OCI-LY7 (cell line): ENCODE results near the gene PHACTR1. TPM values are rescaled to one million over a fixed set of nuclear protein-coding genes. Genes with fewer than 3 reads are reported as not detected.

ENCODE experiments used
- BruUV-seq: library from RNA; stranded (reverse); fragments of 400-500 nt; replicated peaks from 2 replicates; lab custom pipeline; 2021; lab: Mats Ljungman, UMichigan
- CTCF ChIA-PET: fragments of 300-600 bp; sonication (Branson Sonifier 250); formaldehyde crosslinking; loops from one replicate; lab custom pipeline; 2022; ENCODE audit warnings: antibody characterized with exemption; ENCODE audit not compliant: unreplicated experiment; lab: Charles Lee
- POLR2A ChIA-PET: fragments of 300-600 bp; sonication (Branson Sonifier 250); formaldehyde crosslinking; loops from one replicate; lab custom pipeline; 2022; ENCODE audit warnings: antibody characterized with exemption; lab: Charles Lee
- DNase-seq: peaks from one replicate; pipeline ENCODE4 v3.0.0-alpha.2; 2015; ENCODE audit warnings: low spot score
- H2AFZ ChIP-seq: fragments of 200-600 bp; sonication (generic), shearing (Covaris generic); 2 replicates; pipeline ENCODE4 v1.6.1; 2014; ENCODE audit warnings: mild to moderate bottlenecking, antibody characterized with exemption, low read length, moderate library complexity
- H3K27ac ChIP-seq: fragments of 200-600 bp; sonication (generic); 2 replicates; pipeline ENCODE4 v1.5.1; 2014; ENCODE audit warnings: mixed run types, low read depth, mild to moderate bottlenecking, moderate library complexity, low read length, inconsistent platforms; ENCODE audit not compliant: poor library complexity, severe bottlenecking
- H3K36me3 ChIP-seq: fragments of 200-600 bp; sonication (generic); 2 replicates; pipeline ENCODE4 v1.6.1; 2014; ENCODE audit warnings: mild to moderate bottlenecking, antibody characterized with exemption, low read length, moderate library complexity, mixed read lengths; ENCODE audit not compliant: insufficient read depth
- H3K4me1 ChIP-seq: fragments of 200-600 bp; sonication (generic); 2 replicates; pipeline ENCODE4 v1.5.1; 2014; ENCODE audit warnings: mild to moderate bottlenecking, low read length; ENCODE audit not compliant: insufficient read depth, poor library complexity, severe bottlenecking
- H3K4me2 ChIP-seq: fragments of 200-600 bp; sonication (generic); 2 replicates; pipeline ENCODE4 v1.6.1; 2014; ENCODE audit warnings: mild to moderate bottlenecking, low read length
- H3K4me3 ChIP-seq: fragments of 200-600 bp; sonication (generic); 2 replicates; pipeline ENCODE4 v1.5.1; 2014; ENCODE audit warnings: mild to moderate bottlenecking, low read depth, low read length; ENCODE audit not compliant: poor library complexity, severe bottlenecking
- H3K79me2 ChIP-seq: fragments of 200-600 bp; sonication (generic); 2 replicates; pipeline ENCODE4 v1.6.1; 2016; ENCODE audit warnings: low read depth, mild to moderate bottlenecking, low read length, moderate library complexity, mixed read lengths; ENCODE audit not compliant: insufficient read depth
- H3K9me2 ChIP-seq: fragments of 200-600 bp; sonication (generic); 2 replicates; pipeline ENCODE4 v1.6.1; 2016; ENCODE audit warnings: mild to moderate bottlenecking, low read length, mixed read lengths; ENCODE audit not compliant: insufficient read depth
- H3K9me3 ChIP-seq: fragments of 200-600 bp; sonication (generic); 2 replicates; pipeline ENCODE4 v1.6.1; 2014; ENCODE audit warnings: mild to moderate bottlenecking, mixed run types, low read length, mixed read lengths
- H4K20me1 ChIP-seq: fragments of 200-600 bp; sonication (generic); 2 replicates; pipeline ENCODE4 v1.6.1; 2014; ENCODE audit warnings: mild to moderate bottlenecking, antibody characterized with exemption, low read length, moderate library complexity, mixed read lengths; ENCODE audit not compliant: insufficient read depth
- CTCF ChIP-seq: fragments of 200-600 bp; sonication (generic); conservative IDR thresholded peaks from 2 replicates; pipeline ENCODE4 v1.5.1; 2014; ENCODE audit warnings: mild to moderate bottlenecking, antibody characterized with exemption, low read length, moderate library complexity, mixed read lengths
- EZH2phosphoT487 ChIP-seq: fragments of 200-600 bp; sonication (generic); IDR thresholded peaks from 2 replicates; pipeline ENCODE4 v1.6.1; 2018; ENCODE audit warnings: low read depth, borderline replicate concordance, mild to moderate bottlenecking, mixed run types, antibody characterized with exemption, low read length, moderate library complexity, mixed read lengths
- intact Hi-C: fragments of 100-400 bp; cut with micrococcal nuclease; formaldehyde crosslinking; loops from one replicate; pipeline ENCODE4 v1.10.0; 2022; ENCODE audit not compliant: unreplicated experiment
- total RNA-seq, 2 experiments: library from RNA; depleted of rRNA in 1 of 2; stranded (reverse); fragments of >200 nt in 1 of 2; shearing (Covaris generic) in 1 of 2; gene quantifications; 2 replicates each; pipeline ENCODE4 v1.2.3, GENCODE V29; 2014 to 2022

PHACTR1 gene
- total RNA-seq, 2 experiments from 2014 or later, result 25.1 to 46.6 TPM

- Histone ChIP-seq H4K20me1 (no peaks in the 10 kb centered on the region), H3K4me3 (no peak overlapping the region), H3K4me1 (peaks cover 48% of the 10 kb centered on the region), H3K9me3 (peaks cover 18% of the 10 kb centered on the region), H3K9me2 (no peaks in the 10 kb centered on the region), H2AFZ (no peak overlapping the region), H3K36me3 (peaks cover 66% of the 10 kb centered on the region), H3K27ac (no peak overlapping the region), H3K79me2 (no peaks in the 10 kb centered on the region), H3K4me2 (no peak overlapping the region)
- no TSS peak for BruUV-seq
- ChIA-PET CTCF (no interaction called here), POLR2A (interaction anchor here (0.5 to 1.3 kb wide), 6 partner anchors 8 to 56 kb away, joined by 3 to 8 read pairs (median 3); no protein-coding TSS in a partner anchor)
- intact Hi-C loops, result no loop called here
- DNase-seq, result no peak
- no peak for TF ChIP-seq CTCF
- TF ChIP-seq EZH2phosphoT487, result no peak
Observed at GRCh38 chr6:13282393-13283069, 566.0 kb downstream of the PHACTR1 start.

- H3K4me3 ChIP-seq, result no peak overlapping the region
- no peak for DNase-seq
- intact Hi-C loops, result no loop called here
- H3K36me3 ChIP-seq, result peaks cover 74% of the 10 kb centered on the region
- no peaks in the 10 kb centered on the region for H4K20me1 ChIP-seq
- POLR2A ChIA-PET, result interaction anchor here (0.5 to 1.3 kb wide), 7 partner anchors 9 to 357 kb away, joined by 3 to 8 read pairs (median 3); no protein-coding TSS in a partner anchor
- peaks cover 40% of the 10 kb centered on the region for H3K4me1 ChIP-seq
- BruUV-seq, result no TSS peak
- no peak overlapping the region for H2AFZ ChIP-seq
- no peaks in the 10 kb centered on the region for H3K9me2 ChIP-seq
- no peak overlapping the region for H3K4me2 ChIP-seq
- CTCF ChIA-PET, result no interaction called here
- H3K27ac ChIP-seq, result no peak overlapping the region
- peaks cover 23% of the 10 kb centered on the region for H3K9me3 ChIP-seq
- H3K79me2 ChIP-seq, result no peaks in the 10 kb centered on the region
- TF ChIP-seq EZH2phosphoT487, result no peak
- TF ChIP-seq CTCF, result no peak
Observed at GRCh38 chr6:13283331-13283730, 566.8 kb downstream of the PHACTR1 start.

GRCh38 chr6:13284646-13285045, 568.1 kb downstream of the PHACTR1 start:
- peaks cover 77% of the 10 kb centered on the region for H3K36me3 ChIP-seq
- BruUV-seq, result no TSS peak
- H2AFZ ChIP-seq, result no peak overlapping the region
- TF ChIP-seq CTCF, result no peak
- TF ChIP-seq EZH2phosphoT487, result no peak
- peaks cover 23% of the 10 kb centered on the region for H3K9me3 ChIP-seq
- POLR2A ChIA-PET, result interaction anchor here (1.1 to 2.6 kb wide), 5 partner anchors 10 to 44 kb away, joined by 3 to 24 read pairs (median 6); partner anchors contain the start of gene TBC1D7
- H3K4me1 ChIP-seq, result peaks cover 38% of the 10 kb centered on the region
- CTCF ChIA-PET, result interaction anchor here (1.0 to 1.4 kb wide), 3 partner anchors 9 to 23 kb away, joined by 3 to 4 read pairs (median 3); no protein-coding TSS in a partner anchor
- H3K79me2 ChIP-seq, result no peaks in the 10 kb centered on the region
- H3K4me3 ChIP-seq, result no peak overlapping the region
- no peak overlapping the region for H3K27ac ChIP-seq
- no peak overlapping the region for H3K4me2 ChIP-seq
- H4K20me1 ChIP-seq, result no peaks in the 10 kb centered on the region
- intact Hi-C loops, result no loop called here
- no peak for DNase-seq
- H3K9me2 ChIP-seq, result no peaks in the 10 kb centered on the region
